Measurements from ENCODE around the gene CDHR3.

The CDHR3 gene

GRCh38 chr7:106033735-106034134 lies 70.7 kb downstream of the CDHR3 start:
- Histone ChIP-seq H4K20me1 (ENCODE audit: insufficient read depth, low read length) (no peaks in the 10 kb centered on the region), H3K36me3 (replicated peaks; ENCODE audit: insufficient read depth, low read length) (no peaks in the 10 kb centered on the region), H3K79me2 (ENCODE audit: low read length) (no peaks in the 10 kb centered on the region), H2AFZ (ENCODE audit: low read length) (no peak overlapping the region), H3K27ac (ENCODE audit: low read length) (no peak overlapping the region), H3K4me1 (ENCODE audit: low read length) (no peaks in the 10 kb centered on the region), H3F3A (ENCODE audit: insufficient read depth, low read length) (no peaks in the 10 kb centered on the region), H3K27me3 (replicated peaks; ENCODE audit: insufficient read depth, low read length) (no peaks in the 10 kb centered on the region), H3K4me2 (ENCODE audit: low read depth, low read length) (no peak overlapping the region), H3K4me3 (ENCODE audit: low read length) (no peak overlapping the region), H3K9me3 (replicated peaks; ENCODE audit: insufficient read depth, low read length) (no peaks in the 10 kb centered on the region), H3K9me2 (replicated peaks; ENCODE audit: insufficient read depth, low read length) (no peaks in the 10 kb centered on the region), H3K9ac (ENCODE audit: low read length) (no peak overlapping the region)
- TF ChIP-seq EZH2phosphoT487 (IDR thresholded peaks at IDR 0.05; ENCODE audit: low read length) (no peak), EZH2 (optimal IDR thresholded peaks at IDR 0.05; ENCODE audit: low read depth, low read length) (no peak)
- TF ChIP-seq, protein P1, sequence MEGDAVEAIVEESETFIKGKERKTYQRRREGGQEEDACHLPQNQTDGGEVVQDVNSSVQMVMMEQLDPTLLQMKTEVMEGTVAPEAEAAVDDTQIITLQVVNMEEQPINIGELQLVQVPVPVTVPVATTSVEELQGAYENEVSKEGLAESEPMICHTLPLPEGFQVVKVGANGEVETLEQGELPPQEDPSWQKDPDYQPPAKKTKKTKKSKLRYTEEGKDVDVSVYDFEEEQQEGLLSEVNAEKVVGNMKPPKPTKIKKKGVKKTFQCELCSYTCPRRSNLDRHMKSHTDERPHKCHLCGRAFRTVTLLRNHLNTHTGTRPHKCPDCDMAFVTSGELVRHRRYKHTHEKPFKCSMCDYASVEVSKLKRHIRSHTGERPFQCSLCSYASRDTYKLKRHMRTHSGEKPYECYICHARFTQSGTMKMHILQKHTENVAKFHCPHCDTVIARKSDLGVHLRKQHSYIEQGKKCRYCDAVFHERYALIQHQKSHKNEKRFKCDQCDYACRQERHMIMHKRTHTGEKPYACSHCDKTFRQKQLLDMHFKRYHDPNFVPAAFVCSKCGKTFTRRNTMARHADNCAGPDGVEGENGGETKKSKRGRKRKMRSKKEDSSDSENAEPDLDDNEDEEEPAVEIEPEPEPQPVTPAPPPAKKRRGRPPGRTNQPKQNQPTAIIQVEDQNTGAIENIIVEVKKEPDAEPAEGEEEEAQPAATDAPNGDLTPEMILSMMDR (IDR thresholded peaks at IDR 0.05; ENCODE audit: low read length), result no peak
- no peak for DNase-seq

DNA sequence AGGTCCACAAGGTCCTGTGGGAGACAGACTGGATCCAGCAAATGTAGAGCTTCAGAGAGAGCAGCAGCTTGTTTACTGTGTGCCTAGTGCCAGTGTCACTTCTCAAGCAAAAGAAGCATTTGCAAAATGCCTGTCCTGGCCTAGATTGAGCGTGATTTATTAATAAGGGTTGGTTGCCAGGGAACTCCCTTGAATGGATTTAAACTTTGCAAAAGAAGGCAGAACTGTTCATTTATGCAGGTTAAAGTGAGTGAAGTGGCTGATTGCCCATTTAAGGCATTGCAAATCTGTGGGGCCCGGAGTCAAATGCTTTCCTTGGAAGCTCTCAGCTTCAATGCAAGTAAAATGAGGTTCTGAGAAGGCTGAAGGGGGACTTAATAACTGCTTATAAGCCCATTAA lies 71.3 kb downstream of the CDHR3 start:
- H3K27ac ChIP-seq (ENCODE audit: low read length), result no peak overlapping the region
- H3K9me3 ChIP-seq (replicated peaks; ENCODE audit: insufficient read depth, low read length), result no peaks in the 10 kb centered on the region
- no peaks in the 10 kb centered on the region for H3F3A ChIP-seq (ENCODE audit: insufficient read depth, low read length)
- DNase-seq, result no peak
- H4K20me1 ChIP-seq (ENCODE audit: insufficient read depth, low read length), result no peaks in the 10 kb centered on the region
- H3K9me2 ChIP-seq (replicated peaks; ENCODE audit: insufficient read depth, low read length), result no peaks in the 10 kb centered on the region
- no peak overlapping the region for H2AFZ ChIP-seq (ENCODE audit: low read length)
- no peak overlapping the region for H3K4me2 ChIP-seq (ENCODE audit: low read depth, low read length)
- no peaks in the 10 kb centered on the region for H3K36me3 ChIP-seq (replicated peaks; ENCODE audit: insufficient read depth, low read length)
- H3K27me3 ChIP-seq (replicated peaks; ENCODE audit: insufficient read depth, low read length), result no peaks in the 10 kb centered on the region
- no peak overlapping the region for H3K4me3 ChIP-seq (ENCODE audit: low read length)
- TF ChIP-seq, protein P1 (IDR thresholded peaks at IDR 0.05; ENCODE audit: low read length), result no peak
- TF ChIP-seq EZH2phosphoT487 (IDR thresholded peaks at IDR 0.05; ENCODE audit: low read length), result no peak
- no peak for TF ChIP-seq EZH2 (optimal IDR thresholded peaks at IDR 0.05; ENCODE audit: low read depth, low read length)
- no peak overlapping the region for H3K9ac ChIP-seq (ENCODE audit: low read length)
- H3K4me1 ChIP-seq (ENCODE audit: low read length), result no peaks in the 10 kb centered on the region
- H3K79me2 ChIP-seq (ENCODE audit: low read length), result no peaks in the 10 kb centered on the region

GRCh38 chr7:106035568-106035967 lies 72.5 kb downstream of the CDHR3 start:
- DNase-seq, result no peak
- Histone ChIP-seq H3K36me3 (replicated peaks; ENCODE audit: insufficient read depth, low read length) (no peaks in the 10 kb centered on the region), H3K4me3 (ENCODE audit: low read length) (no peak overlapping the region), H3K4me1 (ENCODE audit: low read length) (no peaks in the 10 kb centered on the region), H3K9ac (ENCODE audit: low read length) (no peak overlapping the region), H3K27ac (ENCODE audit: low read length) (no peak overlapping the region), H3F3A (ENCODE audit: insufficient read depth, low read length) (no peaks in the 10 kb centered on the region), H4K20me1 (ENCODE audit: insufficient read depth, low read length) (no peaks in the 10 kb centered on the region), H3K79me2 (ENCODE audit: low read length) (no peaks in the 10 kb centered on the region), H2AFZ (ENCODE audit: low read length) (no peak overlapping the region), H3K27me3 (replicated peaks; ENCODE audit: insufficient read depth, low read length) (no peaks in the 10 kb centered on the region), H3K9me2 (replicated peaks; ENCODE audit: insufficient read depth, low read length) (no peaks in the 10 kb centered on the region), H3K9me3 (replicated peaks; ENCODE audit: insufficient read depth, low read length) (no peaks in the 10 kb centered on the region), H3K4me2 (ENCODE audit: low read depth, low read length) (no peak overlapping the region)
- TF ChIP-seq, protein P1 (IDR thresholded peaks at IDR 0.05; ENCODE audit: low read length), result no peak
- TF ChIP-seq EZH2phosphoT487 (IDR thresholded peaks at IDR 0.05; ENCODE audit: low read length), result no peak
- no peak for TF ChIP-seq EZH2 (optimal IDR thresholded peaks at IDR 0.05; ENCODE audit: low read depth, low read length)
